OCI-LY3 (cell line): ENCODE results near the gene ELMO1.

Experiments used
- EZH2phosphoT487 ChIP-seq: fragments of 200-600 bp; shearing (Covaris generic); IDR thresholded peaks from 2 replicates; pipeline ENCODE4 v1.6.1; 2018; ENCODE audit warnings: antibody characterized with exemption, mixed run types, low read depth
- TF ChIP-seq, protein P1 (sequence below): fragments of 200-600, 300-600 bp; sonication (generic); IDR thresholded peaks from 2 replicates; pipeline ENCODE4 v1.5.1; 2014; ENCODE audit warnings: antibody characterized with exemption, low read length, low read depth

DNA sequence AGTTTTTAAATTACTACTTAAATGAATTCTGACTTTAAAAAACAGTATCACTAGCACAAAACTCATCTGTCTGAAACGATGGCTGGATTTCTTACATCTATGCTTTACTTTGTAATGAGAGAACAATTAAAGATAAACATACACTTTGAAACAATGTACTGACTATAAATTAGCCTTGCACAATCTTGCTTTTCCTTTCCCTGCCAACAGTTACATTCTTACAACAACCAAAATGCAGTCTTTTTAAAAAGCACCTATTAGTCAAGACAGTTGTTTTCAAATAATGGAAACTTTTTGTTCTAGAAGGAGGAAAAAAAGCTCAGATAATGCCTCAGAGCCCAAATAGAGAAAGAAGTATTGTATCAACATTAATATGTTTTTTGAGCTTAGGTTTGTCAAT lies 153.3 kb downstream of the ELMO1 start:
- TF ChIP-seq, protein P1, sequence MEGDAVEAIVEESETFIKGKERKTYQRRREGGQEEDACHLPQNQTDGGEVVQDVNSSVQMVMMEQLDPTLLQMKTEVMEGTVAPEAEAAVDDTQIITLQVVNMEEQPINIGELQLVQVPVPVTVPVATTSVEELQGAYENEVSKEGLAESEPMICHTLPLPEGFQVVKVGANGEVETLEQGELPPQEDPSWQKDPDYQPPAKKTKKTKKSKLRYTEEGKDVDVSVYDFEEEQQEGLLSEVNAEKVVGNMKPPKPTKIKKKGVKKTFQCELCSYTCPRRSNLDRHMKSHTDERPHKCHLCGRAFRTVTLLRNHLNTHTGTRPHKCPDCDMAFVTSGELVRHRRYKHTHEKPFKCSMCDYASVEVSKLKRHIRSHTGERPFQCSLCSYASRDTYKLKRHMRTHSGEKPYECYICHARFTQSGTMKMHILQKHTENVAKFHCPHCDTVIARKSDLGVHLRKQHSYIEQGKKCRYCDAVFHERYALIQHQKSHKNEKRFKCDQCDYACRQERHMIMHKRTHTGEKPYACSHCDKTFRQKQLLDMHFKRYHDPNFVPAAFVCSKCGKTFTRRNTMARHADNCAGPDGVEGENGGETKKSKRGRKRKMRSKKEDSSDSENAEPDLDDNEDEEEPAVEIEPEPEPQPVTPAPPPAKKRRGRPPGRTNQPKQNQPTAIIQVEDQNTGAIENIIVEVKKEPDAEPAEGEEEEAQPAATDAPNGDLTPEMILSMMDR, result no peak
- TF ChIP-seq EZH2phosphoT487, result no peak
